Pons (tissue), 1 donor: ENCODE data around the gene VEGFC.

Experiments
- DNase-seq: peaks from one replicate; pipeline ENCODE4 v3.0.0-alpha.2; 2016; ENCODE audit warnings: low spot score

Gene VEGFC

DNA sequence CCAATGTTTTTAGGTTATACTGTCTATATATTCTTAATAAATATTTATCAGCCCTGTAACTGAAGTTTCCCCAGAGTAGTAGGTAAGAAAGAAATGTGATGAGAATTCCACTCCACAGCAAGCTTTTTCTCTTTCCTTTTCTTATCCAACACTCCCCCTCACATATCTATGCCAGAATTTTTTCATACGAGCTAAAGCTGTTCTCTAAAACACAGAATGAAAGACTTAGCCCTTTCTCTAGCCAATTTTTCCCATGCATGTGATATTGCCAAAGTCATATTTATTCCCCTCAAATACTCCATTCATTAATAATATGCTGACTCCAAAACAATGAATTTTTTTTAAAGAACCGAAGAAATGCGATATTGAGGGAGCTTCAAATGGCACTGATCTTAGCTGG, 32.3 kb downstream of the VEGFC start:
- DNase-seq = no peak

DNA sequence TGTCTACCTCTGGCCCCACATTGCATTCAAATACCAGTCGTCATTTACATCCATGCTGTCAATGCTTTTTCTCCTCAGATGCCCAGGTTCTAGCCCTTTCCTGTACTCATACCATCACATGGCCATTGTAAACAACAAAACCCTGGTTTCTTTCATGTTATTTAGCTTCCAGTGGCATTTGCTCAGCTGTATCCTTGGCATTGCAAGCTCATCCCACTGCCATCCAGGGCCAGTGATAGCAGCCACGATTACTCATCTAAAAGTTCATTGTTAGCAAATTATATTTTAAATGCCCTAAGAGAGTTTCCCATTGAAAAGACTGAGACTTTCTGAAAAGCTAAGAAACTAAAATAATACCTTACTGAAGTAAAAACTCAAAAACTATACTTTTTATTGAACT, 34.0 kb downstream of the VEGFC start:
- no peak for DNase-seq

DNA sequence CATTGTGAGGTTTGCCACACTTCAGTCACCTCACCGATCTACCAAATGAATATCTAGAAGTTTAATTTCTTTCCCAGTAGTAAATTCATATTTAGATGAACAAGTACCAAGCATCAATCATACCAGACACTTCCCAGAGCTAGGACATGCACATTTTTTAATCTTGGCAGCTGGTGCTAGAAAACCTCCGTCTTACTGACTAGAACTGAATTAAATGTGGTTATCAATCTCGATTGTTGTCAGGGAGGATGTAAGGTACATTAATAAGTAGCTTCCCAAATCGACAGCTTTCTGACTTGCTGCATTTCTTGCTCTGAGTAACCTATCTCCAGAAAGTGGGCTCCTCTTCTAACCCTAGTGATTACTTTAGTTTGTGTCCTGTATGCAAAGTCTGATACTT, 34.4 kb downstream of the VEGFC start:
- no peak for DNase-seq

DNA sequence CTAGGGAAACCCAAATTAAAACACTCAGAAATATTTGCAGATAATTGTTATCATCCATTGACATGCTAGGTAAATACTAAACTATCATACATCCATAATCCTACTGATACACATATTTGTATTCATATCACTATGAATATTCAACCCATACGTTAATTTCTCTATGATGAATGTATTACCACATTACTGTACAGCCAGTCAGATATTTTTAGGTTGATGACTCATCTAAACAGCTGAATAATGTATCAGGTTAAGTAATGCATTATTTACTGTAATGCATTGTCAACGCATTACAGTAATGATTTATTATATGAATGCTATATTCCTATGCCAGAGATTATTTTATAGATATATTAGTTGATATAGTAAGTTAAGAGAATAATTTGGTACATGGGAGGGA, 37.1 kb downstream of the VEGFC start:
- DNase-seq = no peak

DNA sequence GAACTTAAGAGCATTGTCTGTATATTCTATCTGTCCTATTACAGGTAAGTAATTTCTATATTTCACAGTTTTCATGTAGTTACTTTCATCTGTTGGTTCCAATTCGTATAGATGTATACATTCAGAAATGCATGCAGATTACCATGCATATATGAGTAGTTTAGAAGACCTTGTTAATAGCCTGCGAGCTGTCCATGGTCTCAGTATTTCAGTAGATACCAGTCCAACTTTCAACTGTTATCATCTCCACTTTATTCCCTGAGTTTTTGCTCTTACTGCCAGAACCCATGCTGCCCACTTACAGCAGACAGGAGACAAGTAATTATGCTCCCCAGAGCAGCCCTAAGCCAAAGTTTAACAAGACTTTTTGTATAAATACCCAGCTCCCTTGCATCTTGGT, 37.7 kb downstream of the VEGFC start:
- DNase-seq = no peak

DNA sequence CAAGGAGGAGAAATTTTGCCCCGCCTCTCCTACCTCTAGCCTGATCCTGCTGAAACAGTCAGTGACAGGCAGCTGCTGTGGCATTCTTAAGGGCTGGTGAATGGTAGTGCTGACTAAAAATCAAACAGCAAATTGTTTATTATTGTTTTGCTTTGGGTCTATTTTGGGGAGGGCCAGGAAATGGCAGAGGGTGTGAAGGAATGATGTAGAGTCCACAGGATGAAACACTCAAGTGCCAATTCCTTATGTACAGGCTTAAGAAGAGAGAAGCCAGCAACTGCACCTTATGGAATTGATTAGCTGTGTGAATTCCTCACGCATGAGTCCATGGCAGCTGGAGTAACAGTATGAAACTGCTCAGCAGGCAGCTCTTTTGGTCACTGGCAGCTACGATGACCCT, 39.7 kb downstream of the VEGFC start:
- DNase-seq = no peak

DNA sequence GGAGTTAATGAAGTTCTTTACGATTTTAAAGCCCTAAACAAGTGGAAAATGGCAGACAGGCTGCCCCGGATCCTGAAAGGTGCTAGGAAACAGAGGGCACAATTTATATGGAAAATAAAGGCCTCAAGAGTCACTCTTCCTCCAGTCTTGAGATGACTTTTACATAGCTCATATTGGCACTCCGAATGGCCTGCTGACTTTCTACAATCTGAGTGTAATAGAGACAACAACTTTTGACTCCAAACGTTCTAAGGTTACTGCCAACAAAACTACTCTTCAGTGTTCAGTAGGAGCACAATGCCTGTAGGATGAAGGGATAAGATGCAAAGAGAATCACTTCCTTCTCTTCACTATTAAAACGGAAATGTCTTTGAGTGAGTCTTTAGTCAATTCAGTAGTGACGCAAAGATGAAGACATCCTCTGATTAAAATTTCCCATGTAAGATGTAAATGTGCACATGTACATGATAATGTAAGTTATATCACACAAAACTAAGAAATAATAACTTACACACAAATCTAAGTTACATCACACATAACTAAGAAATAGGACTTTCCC, 40.5 kb downstream of the VEGFC start:
- no peak for DNase-seq

DNA sequence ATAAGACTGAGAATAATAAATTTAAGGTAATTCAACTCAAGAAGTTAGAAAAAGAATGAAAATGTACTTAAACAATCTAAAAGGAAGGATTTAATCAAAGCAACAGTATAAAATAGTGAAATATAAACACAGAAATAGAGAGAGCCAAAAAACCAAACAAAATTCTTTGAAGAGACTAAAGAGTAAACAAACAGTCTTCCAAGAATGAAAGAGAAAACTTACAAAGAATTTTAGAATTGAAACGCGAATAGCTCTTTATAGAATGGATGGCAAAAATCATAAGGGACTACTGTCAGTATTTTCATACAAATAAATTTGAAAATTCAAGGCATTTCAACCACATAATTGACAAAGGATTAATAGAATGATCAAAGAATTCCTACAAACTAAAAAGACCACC, 41.7 kb downstream of the VEGFC start:
- no peak for DNase-seq

DNA sequence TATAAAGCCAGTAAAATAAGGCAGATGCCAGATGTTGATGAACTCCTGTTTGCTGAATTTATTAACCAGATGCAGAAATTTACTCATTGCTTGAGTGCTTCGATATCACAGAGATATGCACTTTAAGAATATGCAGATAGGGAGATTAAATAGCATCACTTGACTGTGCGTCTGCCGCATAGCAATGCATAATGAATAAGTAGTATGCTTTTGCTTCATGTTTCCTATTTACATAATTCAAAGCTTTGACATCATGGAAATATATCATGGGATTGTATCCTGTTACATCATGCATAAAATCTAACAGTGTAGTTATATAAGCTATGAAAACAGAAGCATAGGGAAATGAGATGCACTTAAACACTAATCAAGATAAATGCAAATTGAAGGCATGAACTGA, 45.9 kb downstream of the VEGFC start:
- DNase-seq = no peak

DNA sequence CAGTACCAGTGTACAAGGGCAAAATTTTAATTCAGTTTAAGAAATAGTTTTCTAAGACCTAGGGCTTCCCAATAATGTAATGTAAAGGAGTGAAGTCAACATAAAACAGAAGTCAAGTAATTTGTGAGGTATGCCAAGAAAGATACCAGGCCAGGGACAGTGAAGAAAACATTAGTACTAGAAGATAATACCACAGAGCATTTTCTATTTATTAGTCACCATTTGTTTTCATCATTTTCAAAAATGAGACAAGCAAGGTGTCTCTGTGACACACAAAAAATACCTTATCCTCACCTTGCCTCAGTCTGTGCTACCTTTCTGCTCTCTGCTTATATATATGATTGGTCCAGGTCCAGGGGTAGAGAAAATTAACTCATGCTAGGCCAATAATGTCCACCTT, 46.8 kb downstream of the VEGFC start:
- DNase-seq = no peak

DNA sequence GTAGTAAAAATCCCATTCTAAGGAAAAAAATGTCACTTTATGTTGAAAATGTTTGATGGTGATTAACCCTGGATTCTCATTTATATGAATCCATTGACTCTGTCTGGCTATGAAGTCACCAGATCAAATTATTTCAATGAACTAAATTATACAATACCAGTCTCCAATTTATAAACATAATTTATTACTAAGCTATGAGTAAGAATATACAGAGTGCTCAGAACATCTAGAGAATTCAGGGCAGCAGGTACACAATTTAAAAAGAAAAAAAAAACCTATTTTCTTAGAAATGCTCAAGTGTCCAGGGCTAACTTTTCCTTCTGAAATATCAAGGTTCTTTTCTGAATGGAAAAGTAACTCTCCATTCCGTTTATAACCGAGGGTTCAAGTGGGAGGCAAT, 48.6 kb downstream of the VEGFC start:
- no peak for DNase-seq

DNA sequence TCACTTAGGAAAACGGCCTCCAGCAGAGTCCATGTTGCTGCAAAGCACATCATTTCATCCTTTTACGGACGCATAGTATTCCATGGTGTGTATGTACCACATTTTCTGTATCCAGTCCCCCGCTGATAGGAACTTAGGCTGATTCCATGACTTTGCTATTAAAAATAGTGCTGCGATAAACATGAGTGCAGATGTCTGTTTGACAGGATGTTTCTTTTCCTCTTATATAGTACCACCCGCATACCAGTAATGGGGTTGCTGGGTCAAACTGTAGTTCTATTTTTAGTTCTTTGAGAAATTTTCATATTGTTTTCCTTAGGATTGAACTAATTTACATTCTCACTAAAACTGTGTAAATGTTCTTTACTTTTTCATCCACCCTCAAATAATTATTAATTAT, 50.5 kb downstream of the VEGFC start:
- no peak for DNase-seq

DNA sequence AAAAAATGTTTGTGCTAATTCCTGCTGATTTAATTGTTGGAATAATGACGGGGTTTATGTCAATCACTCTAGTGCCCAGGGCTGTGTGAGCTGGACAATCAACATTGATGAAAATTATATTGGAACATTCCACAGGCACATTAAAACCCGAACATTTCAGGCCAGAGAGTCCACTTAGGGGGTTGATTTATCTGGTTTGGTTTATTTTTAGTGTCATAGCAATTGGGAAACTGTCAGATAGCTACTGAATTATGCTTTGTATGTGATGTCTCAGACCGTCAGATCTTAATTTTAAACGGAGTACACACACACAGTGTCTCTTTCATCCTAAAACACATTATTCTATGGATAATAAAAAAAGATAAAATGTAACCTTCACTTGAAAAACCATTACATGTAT, 51.5 kb downstream of the VEGFC start:
- DNase-seq = no peak

DNA sequence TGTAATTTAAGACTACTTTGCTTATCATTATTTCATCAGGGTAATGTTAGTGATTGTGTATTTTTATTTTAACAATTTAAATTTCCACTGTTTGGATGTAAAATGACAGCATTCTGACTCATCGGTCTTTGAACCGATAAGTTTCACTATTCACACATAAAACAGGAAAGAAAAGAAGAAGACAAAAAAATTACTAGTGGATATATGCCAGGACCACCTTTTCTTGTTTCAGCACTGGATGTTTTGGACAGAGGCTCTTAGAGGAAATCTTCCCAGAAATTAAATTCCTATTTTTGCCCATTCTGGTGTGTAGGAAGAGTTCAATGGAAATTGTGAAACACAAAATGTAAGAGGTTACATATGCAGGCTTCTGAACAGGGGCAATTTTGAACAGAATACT, 57.4 kb downstream of the VEGFC start:
- DNase-seq = no peak

DNA sequence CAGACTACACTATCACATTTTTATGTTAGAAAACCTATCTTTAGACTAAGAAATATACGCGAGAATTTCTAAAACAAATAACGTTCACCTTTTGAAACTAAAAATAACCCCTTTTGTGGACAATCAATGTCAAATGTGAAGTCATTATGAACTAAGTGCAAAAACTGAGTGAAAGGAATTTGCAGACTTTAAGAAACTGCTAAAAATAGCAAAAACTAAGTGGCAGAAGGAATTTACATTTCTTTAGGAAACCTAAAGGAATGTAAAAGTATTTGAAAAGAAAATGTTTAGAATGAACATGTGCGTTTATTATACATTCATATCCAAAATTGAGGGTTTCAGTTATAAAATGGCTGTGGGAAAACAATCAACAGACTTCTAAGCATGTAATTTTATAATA, 58.3 kb downstream of the VEGFC start:
- DNase-seq = no peak

DNA sequence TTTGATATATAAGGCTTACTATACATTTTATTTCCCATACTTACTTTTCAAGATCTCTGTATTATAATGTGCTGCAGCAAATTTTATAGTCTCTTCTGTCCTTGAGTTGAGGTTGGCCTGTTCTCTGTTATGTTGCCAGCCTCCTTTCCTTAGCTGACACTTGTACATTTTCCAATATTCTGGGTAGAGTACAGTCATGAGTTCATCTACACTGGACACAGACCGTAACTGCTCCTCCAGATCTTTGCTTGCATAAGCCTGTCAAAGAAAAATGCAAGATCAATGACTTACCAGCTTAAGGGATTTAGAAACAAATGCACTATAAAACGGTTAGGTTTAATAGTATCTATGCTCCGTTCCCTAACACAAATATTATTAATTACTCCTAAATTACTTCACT, 63.2 kb downstream of the VEGFC start:
- DNase-seq = no peak

DNA sequence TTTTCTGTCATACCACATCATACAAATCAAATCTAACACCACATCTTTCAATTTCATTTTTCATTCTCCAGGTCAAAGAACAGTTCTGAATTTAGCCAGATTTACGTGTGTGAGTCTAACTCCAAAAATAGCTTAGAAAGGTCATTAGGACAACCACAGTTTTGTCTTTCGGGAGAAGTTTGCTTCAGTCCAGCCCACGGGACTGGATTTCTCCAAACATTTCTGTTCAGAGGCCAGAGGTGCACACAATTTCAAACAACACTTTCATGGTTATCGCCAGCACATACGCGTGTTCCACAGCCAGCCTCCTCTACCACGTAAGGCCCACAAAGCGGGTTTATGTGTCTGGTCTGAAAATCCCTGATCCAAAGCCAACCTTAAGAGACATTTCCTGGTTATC, 65.9 kb downstream of the VEGFC start:
- DNase-seq = no peak

DNA sequence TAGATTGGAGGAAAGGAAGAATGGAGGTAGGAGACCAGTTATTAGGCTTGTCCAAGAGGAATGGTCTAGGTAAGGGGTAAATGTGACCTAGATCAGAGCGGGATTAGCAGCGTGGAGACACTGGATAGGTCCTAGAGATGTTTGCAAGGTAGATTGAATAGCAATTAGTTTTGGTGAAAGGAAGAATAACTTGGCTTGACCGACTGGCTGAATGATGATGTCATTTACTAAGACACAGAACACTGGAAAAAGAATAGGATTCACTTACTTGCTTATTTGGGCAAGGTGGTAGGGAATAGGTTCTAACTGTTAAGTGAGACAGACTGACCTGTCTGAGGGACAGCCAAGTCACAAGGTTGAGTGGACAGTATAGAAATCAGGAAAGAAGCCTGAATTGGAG, 71.3 kb downstream of the VEGFC start:
- DNase-seq = no peak

DNA sequence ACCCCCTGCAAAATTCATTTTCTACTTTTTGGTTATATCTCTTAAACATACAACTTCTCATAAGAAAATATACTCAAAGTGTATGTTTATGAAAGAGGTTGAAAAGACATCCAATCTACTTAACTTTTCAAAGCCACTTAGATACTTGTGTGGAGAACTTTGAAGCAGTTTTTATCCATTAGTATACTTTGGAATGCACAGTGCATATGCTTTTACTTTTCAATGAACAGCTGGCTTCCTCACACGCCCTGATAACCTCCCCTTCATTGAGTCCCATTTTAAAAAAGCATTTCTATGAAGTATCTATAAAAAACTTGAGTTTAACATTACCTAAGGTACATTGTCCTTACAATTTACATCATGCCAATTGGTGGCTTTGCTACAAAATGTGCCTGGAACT, 73.8 kb downstream of the VEGFC start:
- no peak for DNase-seq

DNA sequence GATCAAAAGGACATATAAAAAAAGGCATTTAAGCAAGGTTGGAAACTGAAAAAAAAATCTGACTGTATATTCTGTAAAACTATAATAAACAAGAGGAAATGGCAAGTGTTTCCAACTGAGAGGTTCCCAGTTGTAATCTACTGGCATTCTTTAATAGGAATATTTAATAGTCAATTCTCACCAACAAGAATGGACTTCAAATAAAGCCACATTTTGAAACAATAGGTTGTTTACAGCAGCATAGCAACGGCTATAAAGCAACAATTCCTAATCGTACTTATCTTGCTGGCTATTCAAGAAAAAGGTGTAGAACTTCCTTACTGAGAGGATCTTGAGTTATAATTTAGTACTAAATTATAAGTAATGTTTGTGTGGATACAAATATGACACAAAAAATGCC, 75.5 kb downstream of the VEGFC start:
- DNase-seq = no peak

DNA sequence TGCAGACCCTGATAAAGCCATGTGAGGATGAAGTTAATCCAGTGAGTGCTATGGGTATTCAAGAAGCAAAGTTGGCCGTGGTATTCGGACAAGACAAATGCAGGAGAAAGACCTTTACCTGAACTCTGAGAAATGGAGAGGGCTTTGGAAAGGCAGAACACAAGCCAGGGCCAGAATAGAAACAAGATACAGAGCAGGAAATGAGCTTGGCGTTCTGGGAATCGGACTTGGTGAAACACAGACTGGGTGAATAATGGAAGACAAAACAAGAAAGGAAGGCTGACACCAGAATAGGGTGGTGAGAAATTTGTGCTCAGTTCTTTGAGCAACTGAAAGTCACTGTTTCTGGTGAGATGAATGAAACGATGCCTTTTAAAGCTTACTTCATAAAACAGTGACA, 83.3 kb downstream of the VEGFC start:
- DNase-seq = no peak

DNA sequence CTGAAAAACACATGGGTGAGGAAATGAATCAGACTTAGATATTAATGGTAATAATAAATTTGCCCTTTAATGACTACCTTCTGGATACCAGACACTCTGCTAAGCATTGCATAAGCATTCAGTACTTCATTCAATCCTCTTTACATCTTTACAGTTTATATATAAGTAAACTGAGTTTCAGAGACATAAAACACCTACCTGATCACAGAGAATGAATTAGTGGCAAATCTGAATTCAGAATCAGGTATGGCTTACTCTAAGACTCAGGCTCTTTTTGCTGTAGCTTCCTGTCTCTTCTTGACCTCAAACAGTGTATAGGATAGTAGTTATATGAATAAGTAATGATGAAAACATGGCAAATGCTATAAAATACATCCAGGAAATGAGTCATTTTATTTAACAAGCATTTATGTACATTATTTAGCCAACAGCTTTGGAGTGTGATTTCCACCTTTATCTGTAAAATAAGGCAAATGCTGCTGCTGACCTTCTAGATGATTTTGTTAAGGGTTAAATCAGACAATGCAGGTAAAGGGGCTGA, 83.9 kb downstream of the VEGFC start:
- DNase-seq = no peak

DNA sequence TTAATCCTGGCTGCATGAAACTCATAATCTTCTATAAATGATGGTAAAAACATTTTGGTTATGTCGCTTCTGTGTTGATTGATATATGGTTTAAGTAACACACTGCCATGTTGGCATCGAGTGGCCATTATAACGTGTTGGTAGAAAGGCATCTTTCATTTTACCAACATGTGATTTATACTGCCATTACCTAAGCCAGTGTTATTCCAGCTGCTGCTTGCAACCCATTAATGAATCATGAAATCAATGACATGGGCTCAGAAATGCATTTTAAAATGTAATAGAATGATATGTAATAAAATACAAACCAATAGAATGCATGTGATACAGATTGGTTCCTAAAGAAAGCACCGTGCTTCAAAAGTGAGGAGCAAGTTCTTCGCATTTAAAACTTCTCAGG, 102.0 kb downstream of the VEGFC start:
- DNase-seq = no peak

DNA sequence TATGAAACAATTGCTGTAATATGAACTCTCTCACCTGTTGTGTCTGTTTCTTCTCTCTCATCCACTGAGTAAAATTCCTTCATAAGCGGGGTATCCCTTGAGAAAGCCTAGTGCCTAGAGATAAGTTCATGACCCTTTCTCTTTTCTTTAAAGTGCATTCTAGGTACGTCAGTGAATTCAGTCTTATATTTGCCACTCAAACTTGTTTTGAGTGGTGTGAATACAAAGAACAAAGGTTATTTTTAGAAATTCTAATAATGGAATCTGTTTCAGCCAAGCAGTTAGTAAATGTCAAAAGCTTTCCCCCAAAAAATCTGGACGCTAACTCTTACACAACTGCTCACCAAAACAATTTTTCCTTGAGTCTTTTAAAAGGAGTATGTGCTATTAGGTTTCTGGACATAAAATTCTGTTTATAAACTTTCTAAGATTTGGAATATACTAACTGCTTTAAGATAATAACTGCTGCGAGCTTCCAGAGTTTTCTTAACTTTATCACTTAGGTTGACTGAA, 112.0 kb downstream of the VEGFC start:
- DNase-seq = no peak

DNA sequence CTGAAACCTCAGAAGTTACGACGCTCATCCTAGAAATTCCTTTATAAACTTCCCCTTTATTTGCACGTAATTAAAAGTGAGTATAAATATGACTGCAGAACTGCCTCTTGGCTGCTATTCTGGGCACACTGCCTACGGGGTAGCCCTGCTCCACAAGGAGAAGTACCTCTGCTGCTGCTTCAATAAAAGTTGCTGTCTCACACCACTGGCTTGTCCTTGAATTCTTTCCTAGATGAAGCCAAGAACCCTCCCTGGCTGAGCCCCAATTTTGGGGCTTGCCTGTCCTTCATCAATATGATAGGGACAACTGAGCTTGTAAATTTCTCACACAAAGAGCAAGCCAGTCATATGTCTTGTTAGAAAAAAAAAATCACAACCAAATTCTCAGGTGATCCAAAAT, 115.8 kb downstream of the VEGFC start:
- DNase-seq = peak; percentile 7
